Effector CD8-positive, alpha-beta T cell (primary cell): ENCODE measurements around the gene GNB1.

Experiments used
- DNase-seq: peaks from one replicate; lab custom pipeline; 2025; lab: John Stamatoyannopoulos, UW

The GNB1 gene

GRCh38 chr1:1922956-1923833, 32.3 kb upstream of the GNB1 start:
- no peak for DNase-seq

DNA sequence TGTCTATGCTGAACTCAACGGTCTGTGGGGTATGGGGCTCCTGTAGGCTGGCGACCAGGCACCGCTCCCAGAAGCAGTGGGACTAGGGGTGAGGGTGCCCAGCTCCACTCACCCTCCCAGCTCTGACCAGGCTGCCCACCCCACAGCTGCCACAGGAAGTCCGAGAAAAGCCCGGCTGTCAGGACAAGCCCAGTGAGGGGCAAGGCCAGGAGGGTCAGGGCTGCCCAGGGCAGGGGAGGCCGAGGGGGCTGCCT, 31.7 kb upstream of the GNB1 start:
- DNase-seq, result no peak

- DNase-seq, result no peak
Observed at GRCh38 chr1:1921901-1922701, 31.2 kb upstream of the GNB1 start.

DNA sequence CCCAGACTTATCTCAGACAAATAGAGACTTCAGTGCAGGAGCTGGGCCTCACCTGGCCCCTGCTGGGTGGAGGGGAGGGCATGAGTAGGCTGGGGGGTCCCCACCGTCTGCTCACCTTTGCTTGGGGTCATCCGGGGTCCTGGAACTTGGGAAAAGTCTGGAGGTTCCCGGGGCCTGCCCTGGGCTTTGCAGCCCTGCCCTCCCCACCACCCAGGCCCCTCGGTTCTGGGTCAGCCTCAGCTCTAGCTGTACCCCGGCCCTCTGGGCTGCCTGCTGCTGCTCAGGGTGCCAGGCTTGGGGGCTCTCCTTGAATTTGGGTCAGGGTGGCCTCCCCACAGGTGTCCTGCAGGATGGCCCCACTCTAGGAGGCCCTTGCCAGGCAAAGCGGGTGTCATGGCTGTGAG, 30.6 kb upstream of the GNB1 start:
- DNase-seq, result no peak

GRCh38 chr1:1920608-1921458, 29.9 kb upstream of the GNB1 start:
- no peak for DNase-seq

DNA sequence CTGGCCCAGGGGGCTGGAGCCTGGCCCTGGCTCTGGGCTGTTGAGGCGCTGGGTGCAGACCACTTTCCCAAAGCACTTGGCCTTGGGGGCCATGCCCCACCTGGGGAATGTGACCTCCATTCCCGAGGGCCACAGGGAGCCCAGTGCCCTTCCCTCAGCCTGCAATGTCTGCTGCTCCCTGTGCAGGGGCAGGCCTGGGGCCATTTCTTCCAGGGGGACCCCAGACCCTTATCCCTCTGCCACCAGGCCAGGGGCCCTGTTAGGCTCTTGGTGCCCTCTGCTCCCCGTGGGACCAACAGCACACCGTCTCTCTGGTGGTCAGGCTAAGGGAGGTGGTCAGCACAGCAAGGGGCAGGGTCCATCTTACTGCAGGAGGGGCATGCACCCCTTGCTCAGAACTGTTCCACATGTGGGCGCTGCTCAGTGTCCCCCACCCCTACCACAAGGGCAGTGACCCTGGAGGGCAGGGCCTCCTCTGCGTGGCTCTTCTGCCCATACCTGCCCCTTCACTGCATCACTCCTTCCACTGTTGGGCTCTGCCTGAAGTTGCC, 29.2 kb upstream of the GNB1 start:
- DNase-seq, result no peak

- peak; percentile 100 for DNase-seq
Observed at GRCh38 chr1:1919304-1920056, 28.6 kb upstream of the GNB1 start.

GRCh38 chr1:1918901-1919303, 28.0 kb upstream of the GNB1 start, which contains the start of gene TMEM52:
TMEM52 (minus strand) TSS chr1:1919279; CDS start chr1:1919265, 14 bp downstream.
- DNase-seq, result peak; percentile 61

DNA sequence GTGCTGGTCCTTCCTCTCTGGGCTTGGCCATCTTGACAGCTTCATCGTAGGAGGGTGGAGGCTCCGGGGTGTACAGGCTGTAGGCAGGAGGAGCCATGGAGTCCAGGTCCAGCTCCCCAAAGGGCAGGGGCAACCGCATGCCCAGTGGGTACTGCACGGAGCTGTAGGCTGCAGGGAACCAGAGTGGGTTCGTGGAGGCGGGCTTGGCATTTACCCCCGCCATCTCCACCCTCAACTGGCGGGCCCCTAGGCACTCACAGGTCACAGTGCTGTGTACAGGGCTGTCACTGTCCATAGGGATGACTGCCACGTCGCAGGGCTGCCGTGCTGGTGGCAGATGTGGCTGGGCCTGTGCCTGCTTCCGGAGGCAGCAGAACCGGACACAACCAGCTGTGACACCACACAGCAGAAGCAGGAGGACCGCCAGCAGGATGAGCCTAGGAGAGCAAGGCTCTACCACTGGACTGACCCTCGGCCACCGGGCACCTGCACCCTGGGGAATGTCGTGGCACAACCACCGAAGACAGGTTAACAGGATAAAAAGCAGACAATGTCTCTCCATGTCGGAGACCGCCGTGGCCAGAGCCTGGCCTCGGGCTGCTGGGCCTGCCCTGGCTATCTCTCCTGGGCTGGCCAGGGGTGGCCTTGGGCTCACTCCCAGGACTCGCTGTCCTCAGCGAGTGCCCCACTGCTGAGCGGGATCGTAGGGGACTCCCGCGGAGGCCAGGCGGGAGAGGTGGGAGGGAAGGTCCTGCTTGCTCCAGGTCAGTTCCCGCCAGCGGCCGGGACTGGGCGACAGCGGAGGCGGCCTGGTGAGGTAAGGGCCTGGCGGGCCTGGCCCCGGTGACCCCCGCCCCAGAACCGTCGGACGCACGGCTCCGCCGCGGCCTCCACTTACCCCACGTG, 27.4 kb upstream of the GNB1 start:
- no peak for DNase-seq

DNA sequence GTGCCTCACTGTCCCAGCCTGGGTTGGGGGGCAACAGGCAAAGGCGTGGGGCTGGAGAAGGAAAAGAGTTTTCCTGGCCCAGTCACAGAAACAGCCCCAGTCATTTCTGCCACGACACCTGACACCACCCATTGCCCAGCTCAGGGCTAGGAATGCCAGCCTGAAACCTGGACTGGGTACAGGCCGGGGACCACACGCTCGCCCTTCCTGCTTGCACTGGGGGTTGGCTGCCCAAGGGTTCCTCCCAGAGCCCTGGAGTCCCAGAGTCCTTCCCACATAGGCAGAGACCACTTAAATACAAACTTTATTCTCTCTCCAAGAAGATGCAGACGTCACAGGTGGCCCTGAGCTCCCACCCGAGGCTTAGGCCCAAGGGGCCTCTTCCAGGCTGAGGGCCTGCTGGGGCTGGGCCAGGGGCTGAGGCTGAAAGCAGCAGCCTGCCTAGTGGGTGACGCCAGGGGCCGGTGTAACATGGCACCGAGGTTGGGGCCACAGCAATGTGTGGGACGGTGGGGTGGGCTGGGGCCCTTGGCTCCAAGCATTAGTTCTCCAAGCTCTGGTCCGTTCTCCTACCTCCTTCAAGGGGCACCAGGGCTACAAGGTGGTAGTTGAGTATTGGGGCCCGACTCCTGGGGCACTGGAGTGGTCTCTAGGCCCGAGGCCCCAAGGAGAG, 26.6 kb upstream of the GNB1 start:
- DNase-seq, result no peak

DNA sequence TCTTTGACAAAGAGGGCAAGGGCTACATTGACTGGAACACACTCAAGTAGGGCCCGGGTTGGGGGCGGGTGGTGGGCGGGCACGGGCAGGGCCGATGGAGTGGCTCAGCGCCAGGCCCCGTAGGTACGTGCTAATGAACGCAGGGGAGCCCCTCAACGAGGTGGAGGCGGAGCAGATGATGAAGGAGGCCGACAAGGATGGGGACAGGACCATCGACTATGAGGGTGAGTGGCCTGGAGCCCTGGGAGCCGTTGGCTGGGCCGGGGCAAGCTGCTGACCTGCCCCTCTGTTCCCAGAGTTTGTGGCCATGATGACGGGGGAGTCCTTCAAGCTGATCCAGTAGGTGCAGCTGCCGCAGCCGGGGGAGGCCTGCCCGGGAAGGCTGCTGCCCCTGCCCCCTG, 26.0 kb upstream of the GNB1 start:
- DNase-seq, result no peak

- DNase-seq, result no peak
Observed at GRCh38 chr1:1915911-1916840, 25.3 kb upstream of the GNB1 start.

- DNase-seq, result no peak
Observed at GRCh38 chr1:1914971-1915692, 24.2 kb upstream of the GNB1 start, which contains the start of gene CALML6. CALML6 (plus strand) TSS chr1:1915260; CDS start chr1:1915281, 21 bp downstream.

GRCh38 chr1:1914101-1914970, 23.4 kb upstream of the GNB1 start:
- DNase-seq, result no peak

- no peak for DNase-seq
Observed at GRCh38 chr1:1911350-1912041, 20.6 kb upstream of the GNB1 start.
